ENCODE measurements around the gene CRX. TPM values are rescaled to one million over a fixed set of nuclear protein-coding genes. Genes with fewer than 3 reads are reported as not detected.

The CRX gene
- total RNA-seq, 1 donor from 2014 or later: not detected

DNA sequence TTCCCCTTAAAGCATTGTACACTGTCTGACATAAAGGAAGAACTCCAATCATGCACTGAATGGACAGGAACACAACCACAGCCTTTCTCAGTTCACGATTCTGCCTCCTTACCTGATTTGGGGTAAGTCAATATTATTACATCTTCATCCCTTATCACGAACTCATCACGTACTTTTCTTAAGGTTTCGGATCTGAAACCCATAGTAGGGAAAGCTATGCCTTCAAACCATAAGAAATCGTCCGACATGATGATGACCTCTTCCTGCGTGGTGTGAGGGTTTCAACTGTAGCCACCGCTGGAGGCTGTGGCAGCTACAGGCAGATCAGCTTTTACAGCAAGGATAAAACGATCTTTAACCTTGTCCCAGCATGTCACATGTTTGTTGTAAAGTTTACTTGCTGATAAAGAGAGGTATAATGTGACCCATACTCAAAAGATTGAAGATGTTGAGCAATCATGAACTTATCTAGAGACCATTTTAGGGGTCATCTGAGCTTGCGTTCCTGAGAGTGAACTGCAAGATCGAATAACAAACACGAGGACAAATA, 64.3 kb downstream of the CRX start, which contains the start of gene SULT2A1:
TSS of gene SULT2A1 (minus strand) at position 306 of the 550 bp plus-strand sequence. CDS start at position 248, 58 bp downstream.
- no peak for DNase-seq (ENCODE audit: low read depth)
- TF ChIP-seq, protein P1, sequence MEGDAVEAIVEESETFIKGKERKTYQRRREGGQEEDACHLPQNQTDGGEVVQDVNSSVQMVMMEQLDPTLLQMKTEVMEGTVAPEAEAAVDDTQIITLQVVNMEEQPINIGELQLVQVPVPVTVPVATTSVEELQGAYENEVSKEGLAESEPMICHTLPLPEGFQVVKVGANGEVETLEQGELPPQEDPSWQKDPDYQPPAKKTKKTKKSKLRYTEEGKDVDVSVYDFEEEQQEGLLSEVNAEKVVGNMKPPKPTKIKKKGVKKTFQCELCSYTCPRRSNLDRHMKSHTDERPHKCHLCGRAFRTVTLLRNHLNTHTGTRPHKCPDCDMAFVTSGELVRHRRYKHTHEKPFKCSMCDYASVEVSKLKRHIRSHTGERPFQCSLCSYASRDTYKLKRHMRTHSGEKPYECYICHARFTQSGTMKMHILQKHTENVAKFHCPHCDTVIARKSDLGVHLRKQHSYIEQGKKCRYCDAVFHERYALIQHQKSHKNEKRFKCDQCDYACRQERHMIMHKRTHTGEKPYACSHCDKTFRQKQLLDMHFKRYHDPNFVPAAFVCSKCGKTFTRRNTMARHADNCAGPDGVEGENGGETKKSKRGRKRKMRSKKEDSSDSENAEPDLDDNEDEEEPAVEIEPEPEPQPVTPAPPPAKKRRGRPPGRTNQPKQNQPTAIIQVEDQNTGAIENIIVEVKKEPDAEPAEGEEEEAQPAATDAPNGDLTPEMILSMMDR (conservative IDR thresholded peaks at IDR 0.05; ENCODE audit: low read depth, low read length): no peak
- no peak within 1 kb of the TSS for H3K4me3 ChIP-seq (ENCODE audit: low read depth, low read length)

DNA sequence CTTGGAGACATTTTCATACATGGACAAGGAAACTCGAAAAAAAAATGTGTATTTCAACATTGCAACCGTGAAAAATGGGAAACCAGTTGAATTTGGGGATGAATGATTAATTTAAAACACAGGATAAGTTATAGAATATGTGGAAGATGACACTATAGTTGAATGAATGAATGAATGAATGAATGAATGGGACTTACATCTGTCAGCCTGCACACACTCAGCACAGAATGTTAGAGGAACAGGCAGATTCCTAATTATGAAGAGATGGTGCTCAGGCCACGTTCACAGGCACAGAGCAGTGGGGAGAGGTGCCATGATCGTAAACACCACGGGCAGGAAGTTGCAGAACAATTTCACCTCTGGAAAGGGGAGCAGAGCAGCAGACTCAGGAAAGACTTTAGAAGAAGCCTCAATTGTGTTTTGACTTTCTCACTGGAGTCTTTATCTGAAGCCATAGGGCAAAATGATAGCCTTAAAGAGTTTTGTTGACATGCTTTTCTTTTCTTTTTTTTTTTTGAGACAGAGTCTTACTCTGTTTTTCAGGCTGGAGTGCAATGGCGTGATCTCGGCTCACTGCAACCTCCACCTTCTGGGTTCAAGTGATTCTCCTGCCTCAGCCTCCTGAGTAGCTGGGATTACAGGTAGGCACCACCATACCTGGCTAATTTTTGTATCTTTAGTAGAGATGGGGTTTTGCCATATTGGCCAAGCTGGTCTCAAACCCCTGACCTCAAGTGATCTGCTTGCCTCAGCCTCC, 69.3 kb downstream of the CRX start:
- TF ChIP-seq, protein P1 (conservative IDR thresholded peaks at IDR 0.05; ENCODE audit: low read depth, low read length): no peak
- no peak overlapping the region for H3K4me3 ChIP-seq (ENCODE audit: low read depth, low read length)
- no peak for DNase-seq (ENCODE audit: low read depth)

DNA sequence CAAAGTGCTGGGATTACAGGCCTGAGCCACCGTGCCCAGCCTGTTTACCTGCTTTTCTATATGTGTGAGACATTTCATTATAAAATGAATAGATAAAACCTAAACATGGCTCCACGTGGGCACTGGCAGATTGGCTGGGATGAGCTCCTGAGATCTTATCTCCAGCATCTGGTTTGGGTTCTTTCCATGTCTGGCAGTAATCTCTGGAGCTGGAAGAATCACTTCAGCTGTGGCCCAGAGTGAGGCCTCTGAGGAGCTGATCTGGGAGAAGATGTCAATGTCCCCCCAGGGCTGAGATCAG, 69.8 kb downstream of the CRX start:
- DNase-seq (ENCODE audit: low read depth): no peak
- TF ChIP-seq, protein P1 (conservative IDR thresholded peaks at IDR 0.05; ENCODE audit: low read depth, low read length): no peak
- no peak overlapping the region for H3K4me3 ChIP-seq (ENCODE audit: low read depth, low read length)

DNA sequence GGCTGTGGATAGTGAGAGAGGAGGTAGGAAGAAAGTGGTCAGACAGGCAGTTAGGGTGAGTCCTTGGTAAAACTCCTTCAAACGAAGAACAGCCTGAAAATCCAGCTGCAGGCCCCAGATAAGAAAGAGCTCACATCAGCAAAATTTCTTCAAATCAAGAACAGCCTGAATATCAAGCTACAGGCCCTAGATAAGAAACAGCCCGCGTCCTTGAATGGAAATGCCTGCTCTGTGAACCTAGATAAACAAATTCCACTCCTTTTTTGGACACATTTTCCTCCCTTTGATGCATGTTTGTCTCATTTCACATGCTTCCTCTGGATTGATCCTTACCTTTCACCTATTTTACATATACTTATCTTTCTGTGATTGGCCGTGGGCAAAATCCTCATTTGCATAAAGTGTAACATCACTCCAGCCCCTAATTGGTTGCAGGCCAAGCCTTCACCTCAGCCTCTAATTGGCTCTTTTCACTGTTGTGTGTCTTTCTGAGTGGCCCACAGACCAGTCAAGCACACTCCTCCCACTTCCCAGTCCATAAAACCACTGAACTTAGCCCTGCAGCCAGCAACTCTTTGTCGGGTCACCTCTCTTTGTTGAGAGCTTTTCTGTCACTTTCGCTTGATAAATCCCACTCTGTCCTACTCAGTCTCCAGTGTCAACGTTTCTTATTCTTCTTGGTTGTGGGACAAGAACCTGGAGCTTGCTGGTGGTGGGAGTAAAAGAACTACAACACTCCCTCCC, 70.4 kb downstream of the CRX start:
- TF ChIP-seq, protein P1 (conservative IDR thresholded peaks at IDR 0.05; ENCODE audit: low read depth, low read length): no peak
- no peak overlapping the region for H3K4me3 ChIP-seq (ENCODE audit: low read depth, low read length)
- no peak for DNase-seq (ENCODE audit: low read depth)

Other genes starting within 250 kb of the CRX start
- gene ZNF541, start 248.8 kb upstream of the CRX start, total RNA-seq: not detected in 2 replicates
- gene BICRA, start 212.8 kb upstream of the CRX start, total RNA-seq: 2.1 and 2.7 TPM in 2 replicates
- gene EHD2, start 108.5 kb upstream of the CRX start, total RNA-seq: 33.6 and 58.9 TPM in 2 replicates
- gene NOP53, start 76.4 kb upstream of the CRX start, total RNA-seq: 192 and 247 TPM in 2 replicates
- 165 and 265 TPM in 2 replicates for gene SELENOW, start 43.2 kb upstream of the CRX start, total RNA-seq
- not detected in 2 replicates for gene TPRX1, start 17.4 kb upstream of the CRX start, total RNA-seq
- gene TPRX2, start 37.3 kb downstream of the CRX start, total RNA-seq: not detected in 2 replicates
- gene SULT2A1, start 64.4 kb downstream of the CRX start, total RNA-seq: not detected in 2 replicates
- gene BSPH1, start 170.2 kb downstream of the CRX start, total RNA-seq: not detected in 2 replicates
- not detected in 2 replicates for gene ELSPBP1, start 172.7 kb downstream of the CRX start, total RNA-seq
- not detected in 2 replicates for gene CABP5, start 222.1 kb downstream of the CRX start, total RNA-seq

Measured in epithelial cell of proximal tubule (primary cell).